ENCODE results near the gene SLC4A11.
"Not testable (repeated sequence)": the region's sequence is repeated elsewhere in the genome, so short reads cannot be mapped to it uniquely, and the experiment has no call there.

SLC4A11 gene

GRCh38 chr20:3199976-3200755 lies 38.8 kb downstream of the SLC4A11 start:
- DNase-seq = no peak

DNA sequence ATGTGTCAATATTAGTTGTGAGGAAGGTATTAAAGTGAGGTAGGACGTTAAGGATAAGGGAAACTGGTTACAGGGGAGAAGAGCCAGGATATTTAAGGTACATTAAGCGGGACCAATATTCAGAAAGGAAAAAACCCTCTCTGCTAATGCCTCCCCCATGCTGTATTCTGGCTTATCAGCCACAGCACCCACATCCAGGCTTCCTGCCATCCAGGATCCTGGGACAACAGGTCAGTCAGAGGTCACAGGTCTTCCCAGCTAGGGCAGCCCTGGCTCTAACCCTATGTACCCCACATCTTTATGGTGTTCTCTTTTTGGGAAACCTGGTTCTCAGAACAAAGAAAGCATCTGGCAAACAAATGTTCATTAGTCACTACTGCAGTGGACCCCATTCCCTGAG lies 39.8 kb downstream of the SLC4A11 start:
- no peak for DNase-seq

- no peak for DNase-seq
Measured at GRCh38 chr20:3195590-3196237, 43.3 kb downstream of the SLC4A11 start.

DNA sequence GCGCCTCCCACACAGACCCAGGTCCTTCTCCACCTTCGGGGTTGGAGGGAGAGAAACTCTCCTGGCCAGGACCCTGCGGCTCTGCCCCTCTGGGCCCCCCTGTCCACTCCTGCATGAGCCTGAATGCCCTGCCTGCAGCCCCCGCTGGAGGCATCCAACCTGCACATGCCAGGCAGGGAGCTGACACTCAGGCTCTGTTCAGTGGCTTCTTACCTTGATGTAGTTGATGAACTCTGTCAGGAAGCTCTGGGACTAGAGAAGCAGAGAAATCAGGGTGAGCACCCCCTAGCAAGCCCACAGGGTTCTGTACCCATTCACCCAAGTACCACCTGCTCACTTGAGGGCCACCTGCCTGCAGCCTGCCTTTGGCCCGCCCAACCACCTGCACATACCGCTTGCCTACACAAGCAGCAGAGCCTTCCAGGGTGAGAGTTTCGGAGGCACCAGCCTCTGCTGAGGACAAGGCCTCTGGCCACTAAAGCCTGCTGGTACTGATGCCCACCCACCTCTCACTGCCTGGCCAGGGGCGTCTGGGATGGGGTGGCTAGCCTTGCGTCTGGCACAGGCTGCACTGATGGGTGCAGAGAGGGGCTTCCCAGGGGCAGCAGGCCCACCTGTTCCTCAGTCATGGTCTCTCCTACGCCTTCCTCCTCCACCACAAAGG lies 44.2 kb downstream of the SLC4A11 start:
- no peak for DNase-seq

DNA sequence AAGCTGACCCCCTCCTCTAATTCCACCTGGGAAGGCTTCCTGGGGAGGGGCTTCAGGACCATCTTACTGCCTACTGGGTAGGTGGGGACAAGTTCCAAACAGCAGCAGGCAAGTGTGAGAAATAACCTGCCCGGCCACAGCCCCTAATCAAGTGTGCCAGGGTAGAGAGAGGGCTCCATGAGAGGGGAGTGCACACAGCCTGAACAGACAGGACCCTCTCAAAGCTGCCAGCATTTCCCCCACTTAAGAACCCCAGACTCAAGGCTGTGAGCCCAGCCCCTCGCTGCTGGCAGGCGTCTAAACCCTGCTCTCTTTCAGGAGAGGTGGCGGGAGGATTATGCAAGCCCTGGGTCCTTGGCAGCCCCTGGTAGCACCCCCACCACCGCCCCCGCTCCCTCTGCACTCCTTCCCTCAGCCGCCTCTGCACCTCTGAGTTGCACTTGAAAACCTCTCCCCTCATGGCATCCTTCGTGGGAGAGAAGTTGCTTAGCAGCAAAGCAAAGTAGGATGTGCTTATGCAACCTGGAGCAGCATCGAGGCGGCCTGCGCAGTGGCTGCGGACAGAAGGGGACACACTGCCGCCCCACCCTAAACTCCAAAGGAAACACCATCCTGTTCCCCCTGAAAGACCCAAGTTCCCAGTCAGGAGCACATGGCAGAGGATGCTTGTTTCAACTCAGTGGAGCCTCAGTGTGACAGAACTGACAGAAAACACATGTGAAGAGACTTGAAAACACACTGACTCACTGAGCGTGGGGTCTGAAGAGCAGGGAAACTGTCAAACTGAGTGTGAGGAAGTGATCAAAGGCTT lies 45.0 kb downstream of the SLC4A11 start:
- DNase-seq = no peak

DNA sequence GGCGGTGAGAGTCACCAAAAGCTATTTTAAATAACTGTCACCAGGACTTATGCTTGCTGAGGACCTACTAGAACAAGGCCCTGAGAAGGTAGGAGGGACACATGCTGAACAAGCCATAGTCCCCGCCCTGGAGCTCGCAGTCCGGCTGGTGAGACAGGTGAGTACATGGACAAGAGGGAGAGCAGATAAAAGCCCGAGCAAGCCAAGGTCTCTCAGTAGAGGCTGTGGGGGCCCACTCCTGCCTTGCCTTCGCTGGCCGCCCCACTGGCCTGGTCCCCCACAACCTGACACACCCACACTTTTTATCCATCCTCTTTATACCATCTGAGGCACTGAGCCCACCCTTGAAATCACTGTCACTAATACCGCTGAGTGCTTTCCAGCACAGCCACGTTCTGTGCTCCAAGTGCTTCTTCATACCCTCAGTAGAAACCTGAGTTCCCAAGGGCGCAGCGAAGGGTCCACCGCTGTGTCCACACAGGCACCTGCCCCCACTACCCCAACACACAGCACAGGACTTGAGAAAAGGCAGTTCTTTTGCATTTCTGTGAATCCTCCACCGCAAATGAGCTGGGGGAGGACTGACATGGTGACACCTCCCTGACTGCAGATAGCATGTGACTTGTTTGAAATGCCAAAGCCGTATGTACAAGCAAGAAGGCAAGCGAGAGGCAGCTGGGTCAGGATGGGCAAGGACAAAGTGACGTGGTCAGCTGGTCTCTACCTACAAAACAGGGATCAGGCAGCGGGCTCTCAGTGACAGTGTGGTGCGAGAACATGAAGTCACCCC lies 46.6 kb downstream of the SLC4A11 start:
- DNase-seq = no peak

GRCh38 chr20:3190681-3191111 lies 48.3 kb downstream of the SLC4A11 start:
- no peak for DNase-seq

DNA sequence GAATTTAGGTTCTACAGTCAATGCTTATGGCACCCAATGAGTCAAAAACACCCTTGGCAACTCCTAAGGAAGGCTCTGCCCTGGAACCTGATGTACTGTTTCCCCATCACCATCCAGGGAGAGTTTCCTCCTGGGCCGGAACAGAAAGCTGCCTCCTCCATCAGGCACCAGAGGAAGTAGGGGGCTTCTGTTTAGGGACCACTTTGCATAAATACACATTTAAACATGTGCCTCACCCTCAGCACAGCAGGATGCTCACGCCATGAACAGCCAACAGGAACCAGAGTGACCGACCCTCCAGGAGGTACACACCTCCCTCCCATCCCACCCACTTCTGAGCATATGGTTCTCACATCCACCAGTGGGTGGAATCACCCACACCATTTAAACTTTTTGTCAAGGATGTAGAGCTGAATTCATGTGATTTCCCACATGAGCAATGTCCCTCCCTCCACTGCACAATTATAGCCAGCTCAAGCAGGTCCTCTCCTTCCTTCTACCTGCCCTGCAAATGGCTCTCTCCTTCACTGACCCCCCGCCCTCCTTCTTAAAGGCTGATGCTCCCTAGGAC lies 49.3 kb downstream of the SLC4A11 start:
- no peak for DNase-seq

DNA sequence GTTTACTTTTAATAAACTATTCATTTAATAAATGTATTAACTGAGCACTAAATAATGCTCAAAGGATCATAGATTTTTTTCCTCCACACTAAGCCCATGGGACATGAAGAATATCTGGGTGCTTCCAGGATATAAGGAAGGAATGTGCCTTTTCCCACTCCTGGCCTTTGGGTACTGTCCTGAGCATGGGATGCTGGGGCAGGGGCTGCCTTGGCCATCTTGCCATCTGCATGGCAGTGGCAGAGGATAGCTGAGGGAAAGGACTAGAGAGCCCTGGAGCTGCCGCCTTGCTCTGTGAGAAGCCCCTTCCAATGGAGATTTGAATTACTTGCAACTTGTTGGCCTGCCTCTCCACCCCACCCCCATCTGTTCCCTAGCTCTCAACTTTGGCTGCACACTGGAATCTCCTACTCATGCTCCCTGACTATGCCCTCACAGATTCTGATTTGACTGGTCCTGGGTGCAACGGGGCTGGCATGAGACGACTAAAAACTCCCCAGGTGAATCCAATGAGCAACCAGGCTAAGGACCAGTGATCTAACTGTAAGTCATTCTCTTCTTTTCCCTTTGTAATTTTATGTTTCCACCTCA lies 50.1 kb downstream of the SLC4A11 start:
- DNase-seq = no peak

DNA sequence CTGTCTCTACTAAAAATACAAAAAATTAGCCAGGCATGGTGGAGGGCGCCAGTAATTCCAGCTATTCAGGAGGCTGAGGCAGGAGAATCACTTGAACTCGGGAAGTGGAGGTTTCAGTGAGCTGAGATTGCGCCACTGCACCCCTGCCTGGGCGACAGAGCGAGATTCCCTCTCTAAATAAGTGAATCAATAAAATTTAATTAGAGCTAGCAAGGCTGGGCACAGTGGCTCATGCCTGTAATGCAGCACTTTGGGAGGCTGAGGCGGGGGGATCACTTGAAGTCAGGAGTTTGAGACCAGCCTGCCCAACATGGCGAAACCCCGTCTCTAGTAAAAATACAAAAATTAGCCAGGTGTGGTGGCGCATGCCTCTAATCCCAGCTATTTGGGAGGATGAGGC lies 51.1 kb downstream of the SLC4A11 start:
- DNase-seq = not testable (repeated sequence)

- DNase-seq = no peak
Measured at GRCh38 chr20:3183896-3184612, 54.9 kb downstream of the SLC4A11 start.

DNA sequence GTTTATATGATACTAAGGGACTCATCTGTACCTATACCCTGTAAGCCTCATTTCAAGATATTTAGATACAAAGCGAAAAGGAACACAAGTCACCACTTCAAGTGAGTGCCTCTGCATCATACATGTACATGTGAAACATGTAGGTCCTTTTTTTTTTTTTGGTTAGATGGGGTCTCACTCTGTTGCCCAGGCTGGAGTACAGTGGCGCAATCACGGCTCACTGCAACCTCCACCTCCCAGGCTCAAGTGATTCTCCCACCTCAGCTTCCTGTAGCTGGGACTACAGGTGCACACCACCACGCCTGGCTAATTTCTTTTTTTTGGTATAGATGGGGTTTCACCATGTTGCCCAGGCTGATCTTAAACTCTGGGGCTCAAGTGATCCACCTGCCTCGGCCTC lies 56.6 kb downstream of the SLC4A11 start:
- not testable (repeated sequence) for DNase-seq

DNA sequence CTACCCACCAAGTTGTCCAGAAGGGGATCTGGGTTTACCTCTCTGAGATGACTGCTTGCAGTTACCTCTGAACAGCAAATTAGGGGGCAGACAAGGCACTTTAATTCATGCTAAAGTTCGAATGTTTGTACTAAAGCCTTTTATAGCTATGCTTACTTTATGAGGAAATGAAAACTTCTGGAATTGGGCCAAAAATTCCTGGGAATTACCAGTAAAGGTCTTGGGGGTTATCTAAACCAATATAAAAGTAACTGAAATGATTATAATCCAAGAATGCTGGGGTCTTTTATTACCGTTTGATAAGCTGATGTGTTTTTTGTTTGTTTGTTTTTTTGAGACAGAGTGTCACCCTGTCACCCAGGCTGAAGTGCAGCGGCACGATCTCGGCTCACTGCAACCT lies 57.7 kb downstream of the SLC4A11 start:
- DNase-seq = no peak

- DNase-seq = no peak
Measured at GRCh38 chr20:3180319-3180718, 58.7 kb downstream of the SLC4A11 start.

- no peak for DNase-seq
Measured at GRCh38 chr20:3177746-3178485, 61.1 kb downstream of the SLC4A11 start.
